Measurements from ENCODE around the gene RETN. TPM values are rescaled to one million over a fixed set of nuclear protein-coding genes. Genes with fewer than 3 reads are reported as not detected.

RETN gene
- total and polyA plus RNA-seq, 10 donors: 5.4 to 60.6 (median 17.4) TPM

DNA sequence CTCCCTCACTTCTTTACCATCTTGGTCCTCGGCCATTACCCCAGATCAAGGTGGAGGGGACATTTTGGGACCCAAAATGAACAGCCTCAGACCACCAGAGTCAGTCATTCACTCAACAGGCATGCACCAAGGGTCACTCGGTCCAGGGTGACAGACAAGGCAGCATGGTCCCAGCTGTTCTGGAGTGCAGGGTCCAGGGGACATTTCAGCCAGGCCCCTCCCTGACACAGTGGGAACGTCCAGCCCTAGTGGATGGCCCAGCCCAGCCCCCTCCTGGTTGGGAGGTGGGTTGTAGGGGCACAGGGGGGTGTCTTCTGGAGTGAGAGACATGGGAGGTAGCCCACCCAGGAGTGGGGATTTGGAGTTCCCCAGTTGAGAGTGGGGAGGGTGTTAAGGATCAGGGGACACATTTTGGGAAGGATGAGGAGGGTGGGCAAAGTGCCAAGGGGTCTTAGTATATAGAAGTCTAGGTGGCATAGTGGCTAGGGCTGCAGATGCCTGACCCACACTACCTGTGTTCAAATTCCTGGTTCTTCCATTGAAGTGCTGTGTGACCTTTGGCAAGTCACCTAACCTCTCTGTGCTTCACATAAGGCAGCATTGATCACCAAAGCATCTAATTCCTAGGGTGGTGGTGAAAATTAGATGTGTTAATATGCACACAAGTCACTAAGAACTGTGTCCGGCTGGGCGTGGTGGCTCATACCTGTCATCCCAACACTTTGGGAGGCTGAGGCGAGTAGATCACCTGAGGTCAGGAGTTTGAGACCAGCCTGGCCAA, 35.6 kb downstream of the RETN start:
- Histone ChIP-seq H3K36me3 (no peaks in the 10 kb centered on the region), H3K27ac (peak overlapping the region in 6 of 8 donors; percentile 6 to 94 (median 88)), H3K4me3 (no peak overlapping the region), H3K27me3 (replicated peaks in 1 of 7) (no peaks in the 10 kb centered on the region), H3K9me3 (no peaks in the 10 kb centered on the region), H3K4me1 (peaks cover 19 to 95% (median 67%) of the 10 kb centered on the region in 6 donors)
- intact Hi-C loops (cut with DNase I; ENCODE audit: low total_unique reads): no loop called here
- 78 to 84% (median 81%) methylated on average over 4 to 6 of the region's 6 CpGs for WGBS, 5 donors
- TF ChIP-seq POLR2A (IDR thresholded peaks at IDR 0.05) (no peak), POLR2AphosphoS5 (IDR thresholded peaks at IDR 0.05) (no peak)
- TF ChIP-seq, protein P1, sequence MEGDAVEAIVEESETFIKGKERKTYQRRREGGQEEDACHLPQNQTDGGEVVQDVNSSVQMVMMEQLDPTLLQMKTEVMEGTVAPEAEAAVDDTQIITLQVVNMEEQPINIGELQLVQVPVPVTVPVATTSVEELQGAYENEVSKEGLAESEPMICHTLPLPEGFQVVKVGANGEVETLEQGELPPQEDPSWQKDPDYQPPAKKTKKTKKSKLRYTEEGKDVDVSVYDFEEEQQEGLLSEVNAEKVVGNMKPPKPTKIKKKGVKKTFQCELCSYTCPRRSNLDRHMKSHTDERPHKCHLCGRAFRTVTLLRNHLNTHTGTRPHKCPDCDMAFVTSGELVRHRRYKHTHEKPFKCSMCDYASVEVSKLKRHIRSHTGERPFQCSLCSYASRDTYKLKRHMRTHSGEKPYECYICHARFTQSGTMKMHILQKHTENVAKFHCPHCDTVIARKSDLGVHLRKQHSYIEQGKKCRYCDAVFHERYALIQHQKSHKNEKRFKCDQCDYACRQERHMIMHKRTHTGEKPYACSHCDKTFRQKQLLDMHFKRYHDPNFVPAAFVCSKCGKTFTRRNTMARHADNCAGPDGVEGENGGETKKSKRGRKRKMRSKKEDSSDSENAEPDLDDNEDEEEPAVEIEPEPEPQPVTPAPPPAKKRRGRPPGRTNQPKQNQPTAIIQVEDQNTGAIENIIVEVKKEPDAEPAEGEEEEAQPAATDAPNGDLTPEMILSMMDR (IDR thresholded peaks at IDR 0.05 in 8 of 11, conservative IDR thresholded peaks at IDR 0.05 in 3 of 11): no peak
- DNase-seq: peak; percentile 75

DNA sequence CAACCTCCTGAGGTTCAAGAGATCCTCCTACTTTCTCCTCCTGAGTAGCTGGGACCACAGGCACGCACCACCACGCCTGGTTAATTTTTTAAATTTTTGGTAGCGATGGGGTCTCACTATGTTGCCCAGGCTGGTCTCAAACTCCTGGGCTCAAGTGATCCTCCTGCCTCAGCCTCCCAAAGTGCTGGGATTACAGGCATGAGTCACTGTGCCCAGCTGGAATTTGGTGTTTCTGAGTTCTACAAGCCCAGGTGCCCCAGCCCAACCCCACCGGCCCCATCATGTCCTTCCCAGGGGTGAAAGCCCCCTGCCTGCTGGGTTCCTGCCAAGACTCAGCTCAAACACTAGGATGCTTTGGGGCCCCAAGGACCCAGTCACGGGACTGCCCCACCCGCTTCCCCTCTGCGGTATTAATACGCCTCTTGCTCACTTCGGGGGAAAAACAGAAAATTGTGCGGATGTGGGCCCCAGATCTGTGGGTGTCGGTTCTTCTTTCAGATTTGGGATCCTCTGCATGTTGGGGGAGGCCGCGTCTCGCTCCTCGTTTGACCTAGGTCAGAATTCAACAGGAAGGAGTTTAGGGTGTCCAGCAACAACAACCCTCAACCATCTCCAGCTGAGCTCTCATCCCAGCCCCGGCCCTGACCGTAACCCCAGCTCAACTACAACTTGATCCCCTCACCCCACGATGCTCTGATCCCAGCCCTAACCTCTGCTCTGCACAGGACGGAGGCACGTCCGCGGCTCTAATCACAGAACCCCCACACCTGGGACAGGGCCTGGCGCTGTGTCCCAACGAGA, 36.7 kb downstream of the RETN start:
- H3K4me1 ChIP-seq: peaks cover 24 to 97% (median 71%) of the 10 kb centered on the region in 6 donors
- peak overlapping the region; percentile 64 to 94 (median 86) for H3K27ac ChIP-seq
- TF ChIP-seq POLR2A (IDR thresholded peaks at IDR 0.05) (no peak), POLR2AphosphoS5 (IDR thresholded peaks at IDR 0.05) (peak in 2 of 3 donors; percentile 65 to 68)
- DNase-seq: peak; percentile 96
- peak overlapping the region in 2 of 8 donors; percentile 1 to 57 for H3K4me3 ChIP-seq
- intact Hi-C loops (cut with DNase I; ENCODE audit: low total_unique reads): no loop called here
- H3K9me3 ChIP-seq: no peaks in the 10 kb centered on the region
- no peaks in the 10 kb centered on the region for H3K27me3 ChIP-seq (replicated peaks in 1 of 7)
- WGBS, 5 donors: 19 to 29% (median 21%) methylated on average over 24 of the region's 24 CpGs
- H3K36me3 ChIP-seq: no peaks in the 10 kb centered on the region

DNA sequence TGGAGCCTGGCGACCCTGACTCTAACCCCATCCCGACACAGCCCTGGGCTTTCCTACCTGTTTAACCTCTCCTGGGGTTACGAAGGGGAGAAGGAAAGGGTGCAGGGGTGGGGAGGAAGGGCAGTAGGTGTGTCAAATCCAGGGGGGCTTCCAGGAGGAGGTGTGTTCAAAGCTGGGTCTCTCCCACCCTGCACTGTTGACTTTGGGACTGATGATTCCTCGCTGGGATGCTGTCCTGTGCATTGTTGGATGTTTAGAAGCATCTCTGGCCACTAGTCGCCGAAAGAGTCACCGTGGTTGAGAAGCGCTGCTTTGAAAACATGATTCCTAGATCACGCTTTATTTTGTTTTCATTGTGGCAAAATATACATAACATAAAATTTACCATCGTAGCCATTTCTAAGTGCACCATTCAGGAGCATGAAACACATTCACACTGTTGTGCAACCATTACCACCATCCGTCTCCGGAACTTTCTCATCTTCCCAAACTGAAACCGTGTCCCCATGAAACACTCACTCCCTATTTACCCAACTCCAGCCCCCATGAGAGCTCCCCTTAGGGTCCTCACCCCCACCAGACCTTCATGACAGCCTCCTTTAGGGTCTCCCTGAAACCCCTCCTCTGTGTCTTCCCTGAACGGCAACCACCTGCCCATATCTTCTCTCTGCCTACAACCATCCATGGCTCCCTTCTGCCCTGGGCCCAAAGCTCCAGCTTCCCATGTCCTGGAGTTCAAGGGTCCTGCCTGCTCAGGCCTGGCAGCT, 37.5 kb downstream of the RETN start:
- intact Hi-C loops (cut with DNase I; ENCODE audit: low total_unique reads): no loop called here
- H3K36me3 ChIP-seq: no peaks in the 10 kb centered on the region
- TF ChIP-seq, protein P1 (IDR thresholded peaks at IDR 0.05 in 8 of 11, conservative IDR thresholded peaks at IDR 0.05 in 3 of 11): no peak
- no peak for TF ChIP-seq POLR2AphosphoS5 (IDR thresholded peaks at IDR 0.05)
- TF ChIP-seq POLR2A (IDR thresholded peaks at IDR 0.05): no peak
- no peaks in the 10 kb centered on the region for H3K27me3 ChIP-seq (replicated peaks in 1 of 7)
- H3K9me3 ChIP-seq: no peaks in the 10 kb centered on the region
- peak overlapping the region; percentile 64 to 94 (median 86) for H3K27ac ChIP-seq
- 54 to 72% (median 65%) methylated on average over 13 to 14 of the region's 14 CpGs for WGBS, 5 donors
- peak overlapping the region in 2 of 8 donors; percentile 1 to 57 for H3K4me3 ChIP-seq
- peak; percentile 71 for DNase-seq
- H3K4me1 ChIP-seq: peaks cover 27 to 97% (median 77%) of the 10 kb centered on the region in 6 donors

DNA sequence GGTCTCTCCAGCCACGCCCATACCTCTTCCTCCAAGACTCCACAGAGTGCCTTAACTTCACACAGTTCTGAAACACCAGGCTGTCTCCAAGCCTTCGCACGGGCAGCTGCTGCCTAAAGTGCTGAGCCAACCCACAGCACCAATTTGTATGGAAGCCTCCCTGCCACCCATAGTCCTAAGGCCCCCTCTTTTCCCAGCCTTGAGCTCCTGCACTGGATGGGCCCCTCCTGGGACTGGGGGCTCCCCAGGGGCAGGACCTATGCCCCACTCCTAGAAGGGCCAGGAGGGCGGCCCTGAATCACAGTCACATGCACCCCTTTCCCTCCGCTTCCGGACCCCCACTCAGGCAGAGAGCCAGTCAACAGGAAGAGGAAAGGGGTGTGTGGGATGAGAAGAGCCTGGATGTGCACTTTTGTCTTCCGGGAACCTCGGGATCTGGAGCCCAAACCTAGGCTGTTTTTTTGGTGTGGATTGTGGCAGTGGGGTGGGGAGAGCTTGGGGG, 38.2 kb downstream of the RETN start:
- Histone ChIP-seq H3K4me1 (peaks cover 27 to 93% (median 76%) of the 10 kb centered on the region in 6 donors), H3K27me3 (replicated peaks in 1 of 7) (no peaks in the 10 kb centered on the region), H3K36me3 (no peaks in the 10 kb centered on the region), H3K4me3 (no peak overlapping the region), H3K27ac (peak overlapping the region; percentile 27 to 94 (median 86)), H3K9me3 (no peaks in the 10 kb centered on the region)
- DNase-seq: peak; percentile 78
- peak in 2 of 3 donors; percentile 28 to 41 for TF ChIP-seq POLR2AphosphoS5 (IDR thresholded peaks at IDR 0.05)
- TF ChIP-seq POLR2A (IDR thresholded peaks at IDR 0.05): no peak
- intact Hi-C loops (cut with DNase I; ENCODE audit: low total_unique reads): no loop called here
- 37 to 72% (median 63%) methylated on average over 7 to 8 of the region's 8 CpGs for WGBS, 5 donors

All from spleen (tissue), 11 donors.